GM18861 (cell line): ENCODE results near the gene ZNF611.
"Not testable (repeated sequence)": the region's sequence is repeated elsewhere in the genome, so short reads cannot be mapped to it uniquely, and the experiment has no call there.

Source experiments
- ATAC-seq: cut with Tn5 transposase; IDR thresholded peaks from one replicate; pipeline ENCODE4 v1.9.1; 2021; ENCODE audit not compliant: unreplicated experiment

The ZNF611 gene

DNA sequence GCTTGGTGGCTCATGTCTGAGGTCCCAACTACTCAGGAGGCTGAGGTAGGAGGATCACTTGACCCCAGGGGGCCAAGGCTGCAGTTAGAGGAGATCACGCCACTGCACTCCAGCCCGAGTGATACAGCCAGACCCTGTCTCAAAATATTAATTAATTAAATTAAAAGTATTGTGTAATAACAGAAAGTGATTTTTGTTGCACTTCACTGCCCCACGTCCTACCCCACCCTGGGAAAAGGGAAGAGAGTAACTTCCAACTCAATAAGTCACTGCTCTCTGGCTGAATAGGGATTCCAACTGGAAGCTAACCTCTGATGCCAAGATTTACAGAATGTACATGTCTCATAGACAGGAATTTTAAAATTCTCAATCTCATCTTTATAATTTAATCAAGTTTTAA is 47.2 kb downstream of the ZNF611 start:
- ATAC-seq, result no peak

DNA sequence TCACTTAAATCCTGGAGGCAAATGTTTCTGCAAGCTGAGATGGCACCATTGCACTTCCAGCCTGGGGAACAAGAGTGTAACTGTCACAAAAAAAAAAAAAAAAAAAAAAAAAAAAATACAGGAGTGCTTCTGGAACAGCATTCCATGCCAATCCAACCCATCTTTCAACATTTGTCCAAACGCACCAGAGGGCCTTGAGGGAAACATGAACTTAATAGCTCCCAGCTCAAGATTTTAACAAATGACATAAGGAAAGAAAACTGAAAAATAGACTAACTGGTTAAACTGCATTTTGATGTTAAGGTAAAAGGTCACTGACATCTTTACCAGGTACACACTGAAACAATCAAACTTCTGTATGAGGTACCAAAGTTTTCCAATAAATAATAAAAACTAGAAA is 49.0 kb downstream of the ZNF611 start:
- ATAC-seq, result no peak

DNA sequence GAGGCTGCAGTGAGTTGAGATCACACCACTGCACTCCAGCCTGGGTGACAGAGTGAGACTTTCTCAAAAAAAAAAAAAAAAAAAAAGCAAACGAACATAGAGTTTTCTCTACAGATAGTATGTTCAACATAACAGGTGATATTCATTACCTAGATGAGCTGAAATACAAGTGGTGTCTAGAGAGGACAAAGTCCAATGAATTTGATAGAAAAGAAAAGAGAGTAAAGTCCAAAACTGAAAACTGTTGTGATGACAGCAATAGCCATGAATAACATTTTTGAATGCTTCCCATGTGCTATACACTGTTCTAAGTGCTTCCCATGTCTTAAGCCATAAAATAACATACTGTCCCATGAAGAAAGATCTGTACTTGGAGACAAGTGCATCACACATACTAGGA is 53.6 kb downstream of the ZNF611 start:
- not testable (repeated sequence) for ATAC-seq

- no peak for ATAC-seq
Measured at GRCh38 chr19:52679598-52679997, 55.2 kb downstream of the ZNF611 start.

- ATAC-seq, result not testable (repeated sequence)
Measured at GRCh38 chr19:52675239-52675638, 59.6 kb downstream of the ZNF611 start.

DNA sequence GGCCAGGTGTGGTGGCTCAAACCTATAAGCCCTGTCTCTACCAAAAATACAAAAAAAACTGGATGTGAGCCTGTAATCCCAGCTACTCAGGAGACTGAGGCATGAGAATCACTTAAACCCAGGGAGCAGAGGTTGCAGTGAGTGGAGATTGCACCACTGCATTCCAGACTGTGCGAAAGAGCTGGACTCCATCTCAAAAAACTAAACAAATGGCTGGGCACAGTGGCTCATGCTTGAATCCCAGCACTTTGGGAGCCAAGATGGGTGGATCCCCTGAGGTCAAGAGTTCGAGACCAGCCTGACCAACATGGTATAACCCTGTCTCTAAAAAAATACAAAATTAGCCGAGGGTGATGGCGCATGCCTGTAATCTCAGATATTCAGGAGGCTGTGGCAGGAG is 61.8 kb downstream of the ZNF611 start:
- ATAC-seq, result no peak

DNA sequence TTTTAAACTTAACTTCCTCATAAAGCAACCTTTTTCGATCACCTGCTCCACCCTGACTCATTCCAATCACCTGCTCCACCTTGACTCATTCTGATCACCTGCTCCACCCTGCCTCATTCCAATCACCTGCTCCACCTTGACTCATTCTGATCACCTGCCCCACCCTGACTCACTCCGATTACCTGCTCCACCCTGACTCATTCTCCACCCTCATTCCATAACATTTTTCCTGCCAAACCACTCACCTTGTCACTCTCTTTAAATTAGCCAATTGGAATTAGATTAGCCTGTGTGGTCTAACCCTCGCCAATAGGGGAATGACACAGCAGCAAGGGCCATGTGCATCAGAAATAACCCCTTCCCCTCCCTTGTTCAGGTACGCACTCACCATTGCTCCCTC is 64.8 kb downstream of the ZNF611 start:
- no peak for ATAC-seq

- no peak for ATAC-seq
Measured at GRCh38 chr19:52669586-52669985, 65.3 kb downstream of the ZNF611 start.

- no peak for ATAC-seq
Measured at GRCh38 chr19:52667972-52668371, 66.9 kb downstream of the ZNF611 start.

DNA sequence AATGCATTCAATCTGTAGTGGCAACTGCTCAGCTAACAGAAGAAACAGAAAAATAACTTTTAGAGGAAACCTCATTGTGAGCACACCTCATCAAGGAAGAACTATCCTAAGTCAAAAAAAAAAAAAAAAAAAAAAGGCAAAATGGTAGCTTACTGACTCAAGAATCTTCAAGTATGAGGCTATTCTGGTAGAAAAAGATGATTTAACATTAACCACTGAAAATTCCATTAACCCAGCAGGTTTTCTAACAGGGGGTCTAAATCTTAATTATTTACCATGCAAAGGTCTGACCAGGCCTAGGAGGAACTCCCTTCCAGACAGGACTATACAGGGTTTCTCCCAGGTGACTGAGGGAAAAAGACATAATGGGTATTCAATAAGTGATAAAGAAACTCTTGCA is 68.3 kb downstream of the ZNF611 start:
- ATAC-seq, result no peak

GRCh38 chr19:52665529-52665928 is 69.3 kb downstream of the ZNF611 start:
- ATAC-seq, result no peak

GRCh38 chr19:52665027-52665426 is 69.8 kb downstream of the ZNF611 start:
- no peak for ATAC-seq

DNA sequence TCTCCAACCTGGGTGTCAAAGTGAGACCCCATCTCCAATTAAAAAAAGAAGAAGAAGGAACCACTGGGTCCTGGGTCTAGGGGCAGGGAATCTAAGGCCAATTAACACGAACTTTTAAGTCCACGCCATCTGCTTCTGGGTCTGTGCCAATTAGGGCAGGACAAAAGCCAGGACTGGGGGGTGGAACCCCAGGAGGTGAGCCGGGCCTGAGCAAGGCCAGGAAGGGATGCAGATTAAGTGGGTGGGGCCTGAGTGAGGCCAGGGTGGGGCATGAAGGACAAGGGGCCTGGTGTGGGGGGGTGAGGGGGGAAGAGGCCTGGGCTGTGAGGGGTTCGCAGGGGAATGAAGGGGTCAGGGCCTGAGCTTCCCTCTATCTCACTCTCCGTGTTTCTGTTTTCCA is 70.4 kb downstream of the ZNF611 start:
- ATAC-seq, result no peak

- ATAC-seq, result no peak
Measured at GRCh38 chr19:52662631-52663030, 72.2 kb downstream of the ZNF611 start.

- no peak for ATAC-seq
Measured at GRCh38 chr19:52660981-52661380, 73.9 kb downstream of the ZNF611 start.

DNA sequence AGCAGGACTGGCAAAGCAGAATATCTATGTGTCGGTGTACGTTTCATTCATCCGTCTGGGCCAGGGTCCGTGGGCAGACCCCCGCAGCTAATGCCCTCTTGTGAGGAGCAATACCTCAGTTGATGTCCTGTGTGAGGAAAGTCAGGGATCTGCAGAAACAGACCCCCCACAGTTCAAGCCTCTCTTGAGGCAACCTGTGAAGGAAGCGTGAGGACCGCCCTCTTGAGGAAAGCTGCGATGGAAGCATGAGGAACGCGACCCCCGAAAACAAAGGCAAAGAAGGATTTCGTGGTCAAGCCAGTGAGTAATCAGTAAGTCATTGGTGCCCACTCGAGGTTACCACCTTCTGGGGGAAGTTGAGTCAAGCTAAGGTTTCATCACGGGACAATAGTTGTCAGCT is 75.8 kb downstream of the ZNF611 start:
- no peak for ATAC-seq

GRCh38 chr19:52658595-52658994 is 76.2 kb downstream of the ZNF611 start:
- no peak for ATAC-seq

- ATAC-seq, result no peak
Measured at GRCh38 chr19:52653161-52653560, 81.7 kb downstream of the ZNF611 start.
